Right kidney (tissue), 1 donor: ENCODE measurements around the gene TXNDC11.
A peak's percentile ranks its signal among the peaks of the same experiment; 100 is the strongest.

Source experiments
- DNase-seq: peaks from one replicate; pipeline ENCODE4 v3.0.0-alpha.2; 2016

Gene TXNDC11

GRCh38 chr16:11752856-11753255 is 10.2 kb upstream of the TXNDC11 start:
- DNase-seq = no peak

- DNase-seq = no peak
These were observed 7.4 kb upstream of the TXNDC11 start for GRCh38 chr16:11750056-11750455.

GRCh38 chr16:11748404-11749254 is 6.0 kb upstream of the TXNDC11 start:
- peak; percentile 37 for DNase-seq

GRCh38 chr16:11747949-11748403 is 5.3 kb upstream of the TXNDC11 start:
- DNase-seq = no peak

- DNase-seq = no peak
These were observed 1.4 kb upstream of the TXNDC11 start for GRCh38 chr16:11744075-11744470.

- no peak for DNase-seq
These were observed 834 bp upstream of the TXNDC11 start for GRCh38 chr16:11743308-11744074.

GRCh38 chr16:11742093-11742535 is 543 bp downstream of the TXNDC11 start:
- DNase-seq = no peak

GRCh38 chr16:11740567-11740966 is 2.1 kb downstream of the TXNDC11 start:
- DNase-seq = no peak

- DNase-seq = no peak
These were observed 3.7 kb downstream of the TXNDC11 start for GRCh38 chr16:11738742-11739544.

GRCh38 chr16:11737713-11738112 is 4.9 kb downstream of the TXNDC11 start:
- no peak for DNase-seq

- DNase-seq = no peak
These were observed 5.8 kb downstream of the TXNDC11 start for GRCh38 chr16:11736903-11737302.

- no peak for DNase-seq
These were observed 6.9 kb downstream of the TXNDC11 start for GRCh38 chr16:11735787-11736186.

GRCh38 chr16:11734653-11735043 is 8.0 kb downstream of the TXNDC11 start:
- DNase-seq = no peak

GRCh38 chr16:11734025-11734652 is 8.5 kb downstream of the TXNDC11 start:
- no peak for DNase-seq

GRCh38 chr16:11731222-11731621 is 11.4 kb downstream of the TXNDC11 start:
- DNase-seq = no peak

- DNase-seq = no peak
These were observed 12.9 kb downstream of the TXNDC11 start for GRCh38 chr16:11729787-11730186.

GRCh38 chr16:11727796-11728543 is 14.7 kb downstream of the TXNDC11 start:
- DNase-seq = no peak

- DNase-seq = no peak
These were observed 16.6 kb downstream of the TXNDC11 start for GRCh38 chr16:11726008-11726407.

GRCh38 chr16:11725457-11725856 is 17.2 kb downstream of the TXNDC11 start:
- DNase-seq = no peak

GRCh38 chr16:11722468-11722808 is 20.2 kb downstream of the TXNDC11 start:
- DNase-seq = no peak

GRCh38 chr16:11721781-11722467 is 20.7 kb downstream of the TXNDC11 start:
- no peak for DNase-seq
